Kidney epithelial cell (primary cell): ENCODE data around the gene SS18L1. TPM values are rescaled to one million over a fixed set of nuclear protein-coding genes. Genes with fewer than 3 reads are reported as not detected.

Experiments
- DNase-seq: peaks from one replicate; pipeline ENCODE4 v3.0.0-alpha.2; 2010; ENCODE audit warnings: low read depth
- H3K27me3 ChIP-seq: 2 replicates; pipeline ENCODE4 v1.6.0; 2011; ENCODE audit warnings: low read length; ENCODE audit not compliant: control insufficient read depth, insufficient read depth
- H3K36me3 ChIP-seq: 2 replicates; pipeline ENCODE4 v1.5.1; 2011; ENCODE audit warnings: low read length; ENCODE audit not compliant: control insufficient read depth, insufficient read depth
- H3K4me3 ChIP-seq: 2 replicates; pipeline ENCODE4 v1.5.1; 2011; ENCODE audit warnings: low read depth, mild to moderate bottlenecking, control low read depth, low read length
- CTCF ChIP-seq: IDR thresholded peaks from 2 replicates; pipeline ENCODE4 v1.5.1; 2011; ENCODE audit warnings: mild to moderate bottlenecking, moderate library complexity, low read length, control low read depth, inconsistent platforms; ENCODE audit not compliant: insufficient read depth, poor library complexity, severe bottlenecking
- total RNA-seq: library from RNA; depleted of rRNA; stranded (reverse); fragments of >200 nt; gene quantifications from 2 replicates; pipeline ENCODE4 v1.2.3, GENCODE V29; 2015

Gene SS18L1
- total RNA-seq, 1 donor from 2014 or later = 15.9 TPM

- H3K4me3 ChIP-seq = no peak overlapping the region
- peaks cover 2% of the 10 kb centered on the region for H3K36me3 ChIP-seq
- H3K27me3 ChIP-seq = no peaks in the 10 kb centered on the region
- DNase-seq = no peak
- no peak for TF ChIP-seq CTCF
Observed at GRCh38 chr20:62198496-62198895, 54.9 kb downstream of the SS18L1 start.

GRCh38 chr20:62198931-62199330 is 55.4 kb downstream of the SS18L1 start:
- no peak for DNase-seq
- no peak for TF ChIP-seq CTCF
- H3K36me3 ChIP-seq = peaks cover 2% of the 10 kb centered on the region
- H3K27me3 ChIP-seq = no peaks in the 10 kb centered on the region
- no peak overlapping the region for H3K4me3 ChIP-seq

GRCh38 chr20:62200491-62201172 is 57.1 kb downstream of the SS18L1 start:
- no peaks in the 10 kb centered on the region for H3K27me3 ChIP-seq
- peaks cover 2% of the 10 kb centered on the region for H3K36me3 ChIP-seq
- DNase-seq = no peak
- no peak for TF ChIP-seq CTCF
- H3K4me3 ChIP-seq = no peak overlapping the region

GRCh38 chr20:62201173-62202082 is 57.9 kb downstream of the SS18L1 start:
- DNase-seq = no peak
- no peak for TF ChIP-seq CTCF
- Histone ChIP-seq H3K36me3 (peaks cover 2% of the 10 kb centered on the region), H3K27me3 (no peaks in the 10 kb centered on the region), H3K4me3 (no peak overlapping the region)

GRCh38 chr20:62202083-62202395 is 58.5 kb downstream of the SS18L1 start:
- no peak for TF ChIP-seq CTCF
- no peak overlapping the region for H3K4me3 ChIP-seq
- H3K36me3 ChIP-seq = peaks cover 2% of the 10 kb centered on the region
- no peaks in the 10 kb centered on the region for H3K27me3 ChIP-seq
- DNase-seq = no peak
